COR-L47 (cell line): ENCODE measurements around the gene SSH2.
"Not testable (repeated sequence)": the region's sequence is repeated elsewhere in the genome, so short reads cannot be mapped to it uniquely, and the experiment has no call there.

Experiments used
- DNase-seq: peaks from one replicate; lab custom pipeline; 2025; lab: John Stamatoyannopoulos, UW

SSH2 gene

GRCh38 chr17:29742210-29742513 is 187.9 kb downstream of the SSH2 start:
- DNase-seq = no peak

DNA sequence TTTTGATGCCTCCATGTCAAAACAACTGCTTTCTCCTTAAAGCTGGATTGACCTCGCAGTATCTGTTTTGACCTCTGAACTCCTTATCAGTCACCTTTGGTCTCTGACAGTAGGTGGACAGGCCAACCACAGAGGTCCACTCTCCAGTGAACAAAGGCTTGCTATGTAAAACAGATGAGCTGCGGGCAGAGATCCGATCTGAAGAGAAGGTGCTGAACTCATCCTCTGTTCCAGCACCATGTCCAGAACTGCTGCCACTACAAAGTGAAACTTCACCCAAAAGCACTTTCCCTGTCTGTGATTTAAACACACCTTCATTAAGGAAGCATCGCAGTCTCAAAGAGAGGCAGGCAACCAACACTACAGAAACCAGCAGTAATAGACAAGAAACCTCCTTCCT is 190.0 kb downstream of the SSH2 start:
- DNase-seq = no peak

DNA sequence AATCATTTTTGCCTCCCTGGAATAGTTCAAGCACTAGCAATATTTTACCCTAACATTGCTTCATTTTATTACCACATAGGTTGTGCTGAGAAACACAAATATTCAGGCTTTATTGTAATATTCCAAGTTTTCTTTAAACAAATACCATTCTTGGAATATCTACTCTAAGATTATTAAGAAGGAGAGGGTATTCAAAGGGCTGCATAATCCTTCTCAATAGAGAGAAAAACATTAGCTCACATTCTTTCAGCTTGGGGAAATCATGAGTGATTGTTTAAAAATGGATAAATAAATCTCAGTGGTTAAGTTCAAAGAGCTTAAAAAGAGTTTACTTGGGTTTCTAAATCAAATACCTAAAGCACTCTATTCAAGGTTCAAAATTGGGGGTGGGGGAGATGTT is 195.4 kb downstream of the SSH2 start:
- DNase-seq = no peak

DNA sequence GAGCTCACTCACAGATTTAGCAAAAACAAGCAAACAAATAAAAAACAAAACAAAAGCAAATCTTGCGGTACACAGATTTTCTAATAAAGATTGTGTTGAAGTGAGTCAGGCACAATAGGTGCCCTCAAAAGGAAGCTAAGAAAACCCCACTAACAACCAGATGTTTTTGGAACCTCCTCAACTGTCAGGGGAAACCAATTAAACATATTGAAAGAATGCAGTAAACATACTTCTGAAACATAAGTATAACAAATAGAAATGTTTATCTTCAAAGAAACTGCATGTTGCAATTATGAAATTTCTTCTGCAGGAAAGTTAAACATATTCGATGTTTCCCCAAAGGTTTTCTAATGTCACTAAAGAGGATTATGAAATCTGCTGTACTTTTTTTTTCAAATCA is 196.9 kb downstream of the SSH2 start:
- DNase-seq = no peak

GRCh38 chr17:29732613-29733012 is 197.4 kb downstream of the SSH2 start:
- no peak for DNase-seq

GRCh38 chr17:29732209-29732608 is 197.8 kb downstream of the SSH2 start:
- no peak for DNase-seq

GRCh38 chr17:29731589-29731929 is 198.5 kb downstream of the SSH2 start:
- DNase-seq = no peak

GRCh38 chr17:29728490-29728889 is 201.5 kb downstream of the SSH2 start:
- DNase-seq = no peak

GRCh38 chr17:29726715-29727252 is 203.2 kb downstream of the SSH2 start:
- DNase-seq = no peak

- DNase-seq = not testable (repeated sequence)
Observed at GRCh38 chr17:29725408-29725807, 204.6 kb downstream of the SSH2 start.

- no peak for DNase-seq
Observed at GRCh38 chr17:29723278-29724047, 206.6 kb downstream of the SSH2 start.

DNA sequence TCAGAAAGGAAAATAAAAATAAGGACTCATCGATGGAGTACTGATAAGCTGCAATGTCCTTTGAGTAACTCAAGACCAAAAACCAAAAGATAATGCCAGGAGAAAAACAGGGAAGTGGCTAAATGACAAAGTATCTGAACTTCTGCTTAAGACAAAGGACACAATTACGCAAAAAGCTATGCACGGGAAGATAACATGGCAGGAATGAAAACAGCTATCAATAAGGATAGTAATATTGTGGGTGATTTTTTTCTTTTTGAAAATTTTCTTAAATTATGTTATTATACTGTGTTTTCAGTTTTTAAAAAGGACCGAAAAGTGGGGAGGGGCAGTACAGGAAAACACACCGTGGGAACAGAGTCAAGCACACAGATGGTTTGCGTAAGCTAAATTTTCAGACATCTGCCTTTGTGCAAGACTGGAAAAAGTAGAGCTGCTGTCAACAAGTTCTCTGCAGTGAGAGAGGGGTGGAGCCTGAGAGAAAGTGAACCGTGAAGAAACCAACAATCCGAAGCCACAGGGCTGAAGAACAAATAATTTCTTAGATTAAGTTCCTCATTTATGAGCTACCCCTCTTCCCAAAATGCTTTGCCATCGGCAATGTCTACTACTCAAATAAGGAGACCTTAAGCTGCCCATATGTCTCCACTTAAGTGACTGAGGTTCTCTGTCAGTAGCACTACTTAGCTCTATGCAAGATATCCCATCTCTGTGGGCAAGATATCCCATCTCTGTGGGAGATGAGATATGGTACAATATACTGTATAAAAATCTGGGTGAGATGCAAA is 207.4 kb downstream of the SSH2 start:
- no peak for DNase-seq

GRCh38 chr17:29720551-29720950 is 209.5 kb downstream of the SSH2 start:
- DNase-seq = no peak

DNA sequence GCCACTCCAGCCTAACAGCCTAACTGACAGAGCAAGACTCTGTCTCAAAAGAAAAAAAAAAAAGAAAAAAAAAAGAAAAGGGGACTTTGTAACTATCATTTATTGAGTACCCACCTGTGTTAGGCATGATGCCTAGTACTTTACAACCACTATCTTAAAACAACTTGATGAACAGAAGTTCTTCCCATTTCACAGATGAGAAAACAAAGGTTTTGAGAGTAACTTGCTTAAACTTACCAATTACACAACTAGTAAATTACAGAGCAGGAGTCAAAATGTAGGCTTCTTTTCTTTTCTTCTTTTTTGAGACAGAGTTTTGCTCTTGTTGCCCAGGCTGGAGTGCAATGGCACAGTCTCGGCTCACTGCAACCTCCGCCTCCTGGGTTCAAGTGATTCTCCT is 210.6 kb downstream of the SSH2 start:
- DNase-seq = no peak

GRCh38 chr17:29718446-29719039 is 211.5 kb downstream of the SSH2 start:
- no peak for DNase-seq

DNA sequence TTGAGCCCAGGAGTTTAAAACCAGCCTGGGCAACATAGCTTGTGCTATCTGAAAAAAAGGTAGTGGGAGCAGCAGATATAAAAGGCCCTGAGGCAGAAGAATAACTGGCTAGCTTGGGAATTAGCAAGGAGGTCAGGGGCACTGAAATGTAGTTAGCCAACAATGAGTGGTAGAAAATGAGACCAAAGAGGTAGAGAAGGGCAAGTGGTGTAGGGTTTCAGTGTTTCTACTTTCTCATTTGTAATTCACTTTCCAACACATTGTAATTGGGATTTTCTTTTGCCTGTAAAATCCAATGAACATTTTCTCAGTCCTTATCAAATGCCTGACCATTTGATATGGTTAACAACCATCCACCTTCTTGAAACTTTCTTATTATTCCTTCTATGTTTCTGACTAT is 212.2 kb downstream of the SSH2 start:
- DNase-seq = no peak

- DNase-seq = no peak
Observed at GRCh38 chr17:29716566-29716965, 213.5 kb downstream of the SSH2 start.

DNA sequence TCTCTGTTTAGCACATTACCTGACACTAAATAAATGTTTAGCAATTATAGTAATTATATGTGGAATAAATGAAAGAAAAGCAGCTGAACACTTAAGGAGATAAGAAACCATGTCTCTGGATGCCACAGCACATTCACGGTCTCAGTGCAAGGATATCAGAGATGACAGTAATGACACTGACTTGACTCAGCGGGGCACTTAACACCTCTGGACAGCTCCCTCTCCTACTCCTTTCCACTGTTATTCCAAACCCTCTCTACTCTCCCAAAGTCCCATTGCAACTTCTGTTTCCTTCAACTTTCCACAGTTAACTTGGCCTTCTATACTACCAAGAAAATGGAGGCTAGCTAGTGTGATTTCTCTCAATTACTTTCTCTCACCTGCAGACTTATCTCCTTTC is 214.3 kb downstream of the SSH2 start:
- DNase-seq = no peak

DNA sequence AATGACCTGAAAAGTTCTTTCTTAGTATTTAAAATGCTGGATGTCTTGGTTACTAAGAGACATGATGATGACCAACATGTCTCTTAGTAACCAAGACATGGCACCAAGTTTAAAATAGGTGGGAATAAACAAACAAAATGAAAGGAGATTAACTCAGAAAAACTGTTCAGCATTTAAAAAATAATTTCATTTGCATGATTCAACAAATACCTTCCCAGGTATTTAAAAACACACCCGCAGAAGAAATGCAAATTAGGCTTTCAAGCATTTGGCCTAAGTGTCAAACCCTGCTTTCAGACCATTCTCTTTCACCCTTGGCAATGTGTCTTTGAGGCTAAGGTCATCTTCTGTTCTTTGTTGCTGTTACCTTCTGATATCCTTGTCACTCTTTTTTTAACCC is 215.9 kb downstream of the SSH2 start:
- DNase-seq = no peak

DNA sequence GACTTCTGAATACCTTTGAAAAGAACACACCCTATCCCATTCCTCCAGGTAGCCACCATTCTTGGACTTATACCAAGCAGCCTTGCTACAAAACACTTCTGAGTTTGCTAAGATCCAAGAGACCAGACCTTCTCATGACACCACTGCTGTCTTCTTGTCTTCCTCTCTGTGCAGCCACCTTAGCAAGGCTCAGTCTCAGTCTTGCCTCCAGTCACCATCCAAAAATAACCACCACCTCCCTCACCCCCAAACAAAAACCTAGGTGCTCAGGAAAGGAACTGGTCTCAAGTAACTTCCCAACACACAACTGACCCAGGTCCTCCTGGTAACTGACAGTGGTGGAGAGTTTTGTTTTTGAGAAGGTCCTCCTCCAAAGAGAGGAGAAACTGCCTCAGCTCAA is 216.4 kb downstream of the SSH2 start:
- no peak for DNase-seq

GRCh38 chr17:29711588-29712385 is 218.2 kb downstream of the SSH2 start:
- DNase-seq = no peak

DNA sequence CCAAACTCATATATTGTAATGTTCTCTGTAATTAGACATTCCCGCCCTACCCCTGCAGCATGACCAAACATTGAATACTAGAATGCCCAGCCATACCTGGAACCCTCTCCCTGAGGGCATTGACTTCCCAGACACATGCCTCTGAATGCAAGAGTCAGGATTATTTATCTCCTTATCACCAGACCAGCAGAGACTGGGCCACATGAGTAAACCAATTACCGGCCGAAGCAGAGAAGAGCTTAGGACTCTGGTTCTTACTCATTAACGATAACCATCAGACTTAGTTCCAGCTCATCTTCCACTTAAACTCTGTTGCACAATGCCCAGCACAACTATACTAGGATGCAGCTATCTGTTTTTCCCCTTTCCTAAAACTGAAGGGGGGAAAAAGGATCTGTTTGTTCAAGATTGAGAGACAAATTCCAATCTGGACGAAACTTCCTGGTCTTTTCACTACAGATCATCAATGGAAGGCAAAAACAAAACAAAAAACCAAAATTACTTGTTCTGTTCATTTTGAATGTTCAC is 219.1 kb downstream of the SSH2 start:
- no peak for DNase-seq
